Psoas muscle (tissue), 8 donors: ENCODE data around the gene C15orf39. TPM values are rescaled to one million over a fixed set of nuclear protein-coding genes. Genes with fewer than 3 reads are reported as not detected.

ENCODE experiments used
- ATAC-seq, 4 donors: fragments of 200-7000 bp; cut with Tn5 transposase; one replicate each; pipeline ENCODE4 v1.9.1; 2020; ENCODE audit warnings: moderate library complexity in 3 of 4, mild to moderate bottlenecking in 2 of 4
- DNase-seq, 2 donors: peaks; one replicate each; pipeline ENCODE4 v3.0.0-alpha.2; 2020
- H3K27ac ChIP-seq: fragments of 200-600 bp; one replicate; pipeline ENCODE4 v1.8.0; 2022
- H3K27me3 ChIP-seq, 3 donors: fragments of 200-600 bp in 1 of 3; one replicate each; pipeline versions ENCODE4 v1.6.1 to v1.8.0; 2013 to 2022; ENCODE audit warnings: low read length in 2 of 3, mild to moderate bottlenecking in 2 of 3, moderate library complexity in 1 of 3; ENCODE audit not compliant: insufficient read depth in 3 of 3
- H3K36me3 ChIP-seq, 2 donors: fragments of 200-600 bp in 1 of 2; one replicate each; pipeline versions ENCODE4 v1.6.1 to v1.8.0; 2013 to 2022; ENCODE audit warnings: low read depth in 1 of 2, mild to moderate bottlenecking in 1 of 2, moderate library complexity in 1 of 2; ENCODE audit not compliant: insufficient read depth in 1 of 2
- H3K4me1 ChIP-seq: fragments of 200-600 bp; one replicate; pipeline ENCODE4 v1.8.0; 2022
- H3K4me3 ChIP-seq: fragments of 200-600 bp; one replicate; pipeline ENCODE4 v1.8.0; 2022; ENCODE audit warnings: mild to moderate bottlenecking
- H3K9me3 ChIP-seq: fragments of 200-600 bp; one replicate; pipeline ENCODE4 v1.8.0; 2022
- CTCF ChIP-seq: fragments of 200-600 bp; IDR thresholded peaks from one replicate; pipeline ENCODE4 v1.8.0; 2022; ENCODE audit warnings: antibody characterized with exemption
- WGBS, 3 donors: extraction: QIAGEN DNeasy Blood & Tissue Kit; methylation state at CpG; one replicate each; pipeline versions ENCODE4 v1.1.6 to v1.1.7; 2013; 5-methylcytosine and 5-hydroxymethylcytosine counted together
- intact Hi-C, 2 donors: fragments of 100-400 bp; cut with DNase I; formaldehyde crosslinking; loops; one replicate each; pipeline versions ENCODE4 v1.11.0 to v1.14.2; 2022
- polyA plus RNA-seq, 3 donors: library from polyadenylated mRNA; stranded (reverse); fragments of 200-250 nt; gene quantifications; one replicate each; pipeline ENCODE4 v1.2.3, GENCODE V29; 2013
- total RNA-seq, 4 donors: library from RNA; stranded (reverse); fragmentation: NEBNext Ultra II Directional in 2 of 4; extraction: Animal tissue kit (Norgen Biotek cat#: 25700) in 2 of 4; gene quantifications; one replicate each; pipeline versions ENCODE4 v1.2.1 to v1.2.4, GENCODE V29; 2021 to 2023
- donor health status: healthy with polysubstance abuse.
- donor health status: DM: no; HTN: no; CAD: no; lungs with moderate emphysema.
- donor health status: Bipolar disorder and iron deficiency.
- donor health status: healthy.
- donor health status: DM: yes; HTN: yes; CAD: no.
- donor health status: DM: no; HTN: no; CAD: no.
- donor health status: DM: no; HTN: no; CAD: no.
- donor health status: DM: yes; HTN: yes; CAD: no.

C15orf39 gene
- total and polyA plus RNA-seq, 7 donors: 2.5 to 4.6 (median 4.0) TPM

- Histone ChIP-seq H3K27me3 (no peaks in the 10 kb centered on the region), H3K4me1 (peaks cover 20% of the 10 kb centered on the region), H3K36me3 (peaks cover 0 to 32% of the 10 kb centered on the region in 2 donors), H3K4me3 (no peak overlapping the region), H3K9me3 (no peaks in the 10 kb centered on the region), H3K27ac (no peak overlapping the region)
- WGBS, 3 donors: 33 to 37% (median 34%) methylated on average over 3 of the region's 3 CpGs
- intact Hi-C loops: loop anchor here in 1 of 2 donors (2.0 kb wide), 1 partner anchor 176 kb away; no protein-coding TSS in a partner anchor
- ATAC-seq (no peak), DNase-seq (no peak)
- TF ChIP-seq CTCF: no peak
These were observed 3.3 kb downstream of the C15orf39 start for GRCh38 chr15:75205064-75205395.

GRCh38 chr15:75206006-75206405 is 4.3 kb downstream of the C15orf39 start:
- Histone ChIP-seq H3K27me3 (no peaks in the 10 kb centered on the region), H3K4me3 (no peak overlapping the region), H3K27ac (no peak overlapping the region), H3K4me1 (peaks cover 18% of the 10 kb centered on the region), H3K9me3 (no peaks in the 10 kb centered on the region), H3K36me3 (peaks cover 2 to 37% of the 10 kb centered on the region in 2 donors)
- DNase-seq (no peak), ATAC-seq (no peak)
- intact Hi-C loops: no loop called here
- 88 to 92% (median 89%) methylated on average over 11 of the region's 11 CpGs for WGBS, 3 donors
- TF ChIP-seq CTCF: no peak

- Histone ChIP-seq H3K4me3 (no peak overlapping the region), H3K9me3 (no peaks in the 10 kb centered on the region), H3K36me3 (peaks cover 4 to 47% of the 10 kb centered on the region in 2 donors), H3K4me1 (peaks cover 16% of the 10 kb centered on the region), H3K27ac (no peak overlapping the region), H3K27me3 (no peaks in the 10 kb centered on the region)
- DNase-seq (peak in 1 of 2 donors; percentile 38), ATAC-seq (no peak)
- no peak for TF ChIP-seq CTCF
- intact Hi-C loops: no loop called here
- WGBS, 3 donors: 68 to 82% (median 69%) methylated on average over 18 to 19 of the region's 19 CpGs
These were observed 5.3 kb downstream of the C15orf39 start for GRCh38 chr15:75206803-75207617.

GRCh38 chr15:75207618-75208500 is 6.2 kb downstream of the C15orf39 start:
- no peak for ATAC-seq
- TF ChIP-seq CTCF: no peak
- Histone ChIP-seq H3K9me3 (no peaks in the 10 kb centered on the region), H3K27ac (no peak overlapping the region), H3K4me3 (no peak overlapping the region), H3K36me3 (peaks cover 4 to 54% of the 10 kb centered on the region in 2 donors), H3K4me1 (peaks cover 16% of the 10 kb centered on the region), H3K27me3 (no peaks in the 10 kb centered on the region)
- intact Hi-C loops: no loop called here
- no peak for DNase-seq
- 80 to 87% (median 85%) methylated on average over 20 of the region's 20 CpGs for WGBS, 3 donors
